K562 (cell line): Measurements from ENCODE around the gene SOCS3. TPM values are rescaled to one million over a fixed set of nuclear protein-coding genes. Genes with fewer than 3 reads are reported as not detected.

Source experiments
- ATAC-seq: fragments of 200-7000 bp; cut with Tn5 transposase; 3 replicates; pipeline ENCODE4 v1.9.1; 2020; ENCODE audit warnings: moderate library complexity
- BruUV-seq: library from RNA; stranded (reverse); fragments of 400-500 nt; replicated peaks from 2 replicates; lab custom pipeline; 2021; lab: Mats Ljungman, UMichigan
- CTCF ChIA-PET: fragments of 300-600 bp; formaldehyde crosslinking; extraction: SDS; loops from one replicate; lab custom pipeline; 2021; ENCODE audit warnings: low intra/inter-chr PET ratio; lab: Yijun Ruan, JAX
- POLR2A ChIA-PET: fragments of 300-600, 350-650 bp; sonication (Branson Sonifier 250); formaldehyde crosslinking; extraction: SDS; loops from one replicate; lab custom pipeline; 2021; ENCODE audit warnings: antibody characterized with exemption, inconsistent platforms; lab: Yijun Ruan, JAX
- DNase-seq, 4 experiments: peaks; one replicate each; pipeline versions ENCODE4 v3.0.0 to v3.0.0-alpha.2; 2011 to 2018; ENCODE audit warnings: low spot score in 3 of 4, mixed read lengths in 3 of 4; ENCODE audit errors: extremely low read depth in 1 of 4
- FAIRE-seq: peaks from 2 replicates; lab custom pipeline; 2011; peaks lifted over from hg19 to GRCh38; lab: Jason Lieb, UNC
- H2AFZ ChIP-seq: 2 replicates; pipeline ENCODE4 v1.6.0; 2011; ENCODE audit warnings: low read depth, low read length, control low read depth, inconsistent platforms
- H3K27ac ChIP-seq: fragments of 200-600 bp; 3 replicates; pipeline ENCODE4 v1.8.0; 2011; ENCODE audit warnings: low read depth, mild to moderate bottlenecking, control low read depth, inconsistent platforms, low read length, moderate library complexity, mixed read lengths; ENCODE audit errors: extremely low read depth
- H3K27me3 ChIP-seq, 2 experiments: fragments of 300-600 bp in 1 of 2; 2 replicates in 1 of 2; 3 replicates in 1 of 2; pipeline versions ENCODE4 v1.6.0 to v1.8.0; 2011; ENCODE audit warnings: inconsistent platforms in 2 of 2, low read length in 2 of 2, mild to moderate bottlenecking in 1 of 2, mixed read lengths in 1 of 2, moderate library complexity in 1 of 2; ENCODE audit not compliant: control insufficient read depth in 2 of 2, insufficient read depth in 2 of 2
- H3K36me3 ChIP-seq: fragments of 300-600 bp; 3 replicates; pipeline ENCODE4 v1.8.0; 2011; ENCODE audit warnings: mild to moderate bottlenecking, low read length, inconsistent platforms; ENCODE audit not compliant: control insufficient read depth, insufficient read depth
- H3K4me1 ChIP-seq, 2 experiments: fragments of 200-600 bp in 1 of 2; replicated peaks in 1 of 2; 2 replicates in 1 of 2; 3 replicates in 1 of 2; pipeline versions ENCODE4 v1.5.1 to v1.8.0; 2011; ENCODE audit warnings: inconsistent platforms in 2 of 2, low read length in 2 of 2, mild to moderate bottlenecking in 1 of 2, mixed read lengths in 1 of 2, moderate library complexity in 1 of 2; ENCODE audit not compliant: control insufficient read depth in 2 of 2, insufficient read depth in 2 of 2
- H3K4me2 ChIP-seq: 2 replicates; pipeline ENCODE4 v1.6.1; 2011; ENCODE audit warnings: low read length, control low read depth, inconsistent platforms, mixed read lengths; ENCODE audit not compliant: insufficient read depth
- H3K4me3 ChIP-seq: fragments of 200-600 bp; sonication (generic), shearing (Covaris generic); 2 replicates; pipeline ENCODE4 v1.5.1; 2016; ENCODE audit warnings: control low read depth, inconsistent platforms
- H3K79me2 ChIP-seq: fragments of 200-600 bp; 3 replicates; pipeline ENCODE4 v1.8.0; 2011; ENCODE audit warnings: low read length, inconsistent platforms; ENCODE audit not compliant: control insufficient read depth, insufficient read depth
- H3K9ac ChIP-seq, 2 experiments: 2 replicates each; pipeline versions ENCODE4 v1.6.0 to v1.6.1; 2011; ENCODE audit warnings: low read depth in 2 of 2, low read length in 2 of 2, control low read depth in 1 of 2, inconsistent platforms in 1 of 2, mild to moderate bottlenecking in 1 of 2, mixed read lengths in 1 of 2; ENCODE audit not compliant: insufficient read depth in 1 of 2
- H3K9me1 ChIP-seq: one replicate; pipeline ENCODE4 v1.6.0; 2011; ENCODE audit warnings: inconsistent platforms, mild to moderate bottlenecking, low read length, moderate library complexity; ENCODE audit not compliant: control insufficient read depth, insufficient read depth
- H3K9me3 ChIP-seq: replicated peaks from 2 replicates; pipeline ENCODE4 v1.5.1; 2011; ENCODE audit warnings: low read depth, low read length, inconsistent platforms; ENCODE audit not compliant: control insufficient read depth, insufficient read depth
- H4K20me1 ChIP-seq: replicated peaks from 2 replicates; pipeline ENCODE4 v1.6.1; 2011; ENCODE audit warnings: low read length, inconsistent platforms, mixed read lengths; ENCODE audit not compliant: control insufficient read depth, insufficient read depth
- BDP1 ChIP-seq: IDR thresholded peaks from 3 replicates; pipeline ENCODE4 v1.6.1; 2011; ENCODE audit not compliant: insufficient read length, insufficient read depth
- CBFA2T3 ChIP-seq: fragments of 450-650 bp; IDR thresholded peaks from 2 replicates; pipeline ENCODE4 v1.6.1; 2017
- DMBX1 ChIP-seq: fragments of 250-450 bp; sonication (Bioruptor Pico); IDR thresholded peaks from 2 replicates; pipeline ENCODE4 v1.8.0; 2022; ENCODE audit warnings: inconsistent platforms, mild to moderate bottlenecking, moderate library complexity, borderline replicate concordance
- ETS2 ChIP-seq: IDR thresholded peaks from 2 replicates; pipeline ENCODE4 v1.6.1; 2016; ENCODE audit warnings: borderline replicate concordance, missing genetic modification characterization, mild to moderate bottlenecking, moderate library complexity, missing compliant biosample characterization; ENCODE audit not compliant: poor library complexity, severe bottlenecking
- KLF1 ChIP-seq: fragments of 450-650 bp; IDR thresholded peaks from 2 replicates; pipeline ENCODE4 v1.6.1; 2016; ENCODE audit warnings: missing genetic modification characterization, missing compliant biosample characterization
- NFE2 ChIP-seq: IDR thresholded peaks from 2 replicates; pipeline ENCODE4 v1.6.1; 2014; ENCODE audit warnings: antibody characterized with exemption, low read depth
- NFRKB ChIP-seq: fragments of 450-650 bp; IDR thresholded peaks from 2 replicates; pipeline ENCODE4 v1.6.1; 2016; ENCODE audit warnings: low read depth
- NR2C1 ChIP-seq, 2 experiments: fragments of 450-650 bp; IDR thresholded peaks; 2 replicates each; pipeline ENCODE4 v1.6.1; 2017; ENCODE audit warnings: mild to moderate bottlenecking in 2 of 2, antibody characterized with exemption in 1 of 2, inconsistent platforms in 1 of 2, missing compliant biosample characterization in 1 of 2, missing genetic modification characterization in 1 of 2
- NR2F6 ChIP-seq: fragments of 450-650 bp; formaldehyde crosslinking; IDR thresholded peaks from 2 replicates; pipeline ENCODE4 v1.4.0; 2020; ENCODE audit warnings: mild to moderate bottlenecking
- NRF1 ChIP-seq, 2 experiments: fragments of 450-650 bp; IDR thresholded peaks in 1 of 2; conservative IDR thresholded peaks in 1 of 2; 2 replicates each; pipeline ENCODE4 v1.6.1; 2014; ENCODE audit warnings: mild to moderate bottlenecking in 2 of 2
- SOX6 ChIP-seq: fragments of 450-650 bp; IDR thresholded peaks from 2 replicates; pipeline ENCODE4 v1.6.1; 2014; ENCODE audit warnings: mild to moderate bottlenecking
- TAF1 ChIP-seq: IDR thresholded peaks from 2 replicates; pipeline ENCODE4 v1.6.1; 2011; ENCODE audit warnings: mild to moderate bottlenecking, low read length, moderate library complexity; ENCODE audit not compliant: insufficient read depth, control insufficient read depth, severe bottlenecking; ENCODE audit errors: extremely low read depth
- THRAP3 ChIP-seq: fragments of 450-650 bp; IDR thresholded peaks from 2 replicates; pipeline ENCODE4 v1.6.1; 2016; ENCODE audit warnings: mild to moderate bottlenecking, inconsistent platforms, borderline replicate concordance
- ZC3H8 ChIP-seq: fragments of 450-650 bp; IDR thresholded peaks from 2 replicates; pipeline ENCODE4 v1.6.1; 2017
- ZNF311 ChIP-seq: fragments of 250-450 bp; sonication (Bioruptor Pico); IDR thresholded peaks from 2 replicates; pipeline ENCODE4 v1.4.0; 2020; ENCODE audit warnings: mild to moderate bottlenecking, moderate library complexity
- ZNF408 ChIP-seq: fragments of 250-450 bp; sonication (Bioruptor Pico); IDR thresholded peaks from 2 replicates; pipeline ENCODE4 v1.4.0; 2020; ENCODE audit warnings: low read depth, mild to moderate bottlenecking, moderate library complexity
- ZNF778 ChIP-seq: fragments of 450-650 bp; formaldehyde crosslinking; IDR thresholded peaks from 2 replicates; pipeline ENCODE4 v1.4.0; 2020; ENCODE audit warnings: mild to moderate bottlenecking, moderate library complexity
- whole genome bisulfite sequencing: fragments of 100-300 bp; shearing (Covaris generic); methylation state at CpG from one replicate; pipeline ENCODE4 v1.1.6; 2016; ENCODE audit warnings: low coverage, mixed read lengths; ENCODE audit not compliant: insufficient coverage; ENCODE audit errors: missing lambda C conversion rate; 5-methylcytosine and 5-hydroxymethylcytosine counted together
- in situ Hi-C: fragments of 300-500 bp; cut with MboI; formaldehyde crosslinking; loops from 4 replicates; pipeline ENCODE4 v1.15.0; 2018; ENCODE audit warnings: inconsistent platforms, mixed read lengths
- intact Hi-C: fragments of 100-400 bp; cut with micrococcal nuclease; formaldehyde crosslinking; loops from 2 replicates; pipeline ENCODE4 v1.14.2; 2022
- polyA plus RNA-seq, 8 experiments: library from polyadenylated mRNA; depleted of rRNA in 4 of 8; stranded (reverse) in 5 of 8; unstranded in 3 of 8; fragments of >200 nt; fragmentation: Nextera tagmentation in 2 of 8; fragmentation: Illumina TruSeq in 1 of 8; extraction: Ambion mirVana in 2 of 8; extraction: Trizol in 1 of 8; gene quantifications; 2 replicates each; pipeline versions ENCODE4 v1.2.1 to v1.2.3, GENCODE V29; 2011 to 2014; ENCODE audit warnings: inconsistent platforms in 1 of 8, missing spikeins in 1 of 8
- total RNA-seq, 7 experiments: library from RNA; depleted of rRNA in 6 of 7; stranded (reverse); fragments of >200 nt in 6 of 7; fragmentation: Illumina TruSeq in 2 of 7; extraction: Trizol in 2 of 7; gene quantifications; 2 replicates each; pipeline versions ENCODE4 v1.2.1 to v1.2.3, GENCODE V29; 2011 to 2021; ENCODE audit warnings: low replicate concordance in 1 of 7
- TF ChIP-seq, protein P1 (sequence below): fragments of 450-650 bp; IDR thresholded peaks from one replicate; pipeline ENCODE4 v1.6.1; 2018; ENCODE audit warnings: mild to moderate bottlenecking, moderate library complexity; ENCODE audit not compliant: partially characterized antibody
- TF ChIP-seq, protein P2 (sequence below): fragments of 250-450 bp; sonication (Bioruptor Pico); IDR thresholded peaks from 2 replicates; pipeline ENCODE4 v1.8.0; 2021; ENCODE audit warnings: borderline replicate concordance, mild to moderate bottlenecking, moderate library complexity; ENCODE audit not compliant: poor library complexity, severe bottlenecking

Gene SOCS3
- total and polyA plus RNA-seq, 9 of the 15 experiments (the other 6 are each of a cell fraction or from before 2014, with no cell fraction given): 0.56 to 38.9 (median 13.7) TPM

DNA sequence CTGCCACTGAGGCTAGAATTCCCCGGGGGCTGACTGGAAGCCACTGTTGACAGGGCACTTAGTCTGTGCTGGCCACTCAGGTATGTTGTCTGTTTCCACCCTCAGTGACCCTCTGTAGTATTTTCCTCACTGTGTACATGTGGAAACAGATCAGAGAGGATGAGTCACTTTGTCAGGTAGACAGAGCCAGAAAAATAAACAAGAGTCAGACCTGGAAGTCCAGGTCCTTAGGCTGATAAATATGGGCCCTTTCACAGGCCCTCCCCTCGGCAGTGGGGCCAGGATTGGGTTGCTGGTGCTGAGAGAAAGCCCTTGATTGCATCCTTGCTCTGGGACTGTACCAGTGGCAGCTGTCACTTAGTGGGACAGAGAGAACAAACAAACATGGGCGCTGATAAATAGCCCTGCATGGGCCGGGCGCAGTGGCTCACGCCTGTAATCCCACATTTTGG lies 39.8 kb upstream of the SOCS3 start (continued):
- no peak for TF ChIP-seq TAF1
- no peak for TF ChIP-seq ETS2 (tag)
- TF ChIP-seq SOX6: no peak
- TF ChIP-seq ZNF778 (CRISPR knock-in tag): no peak
- TF ChIP-seq, protein P1, sequence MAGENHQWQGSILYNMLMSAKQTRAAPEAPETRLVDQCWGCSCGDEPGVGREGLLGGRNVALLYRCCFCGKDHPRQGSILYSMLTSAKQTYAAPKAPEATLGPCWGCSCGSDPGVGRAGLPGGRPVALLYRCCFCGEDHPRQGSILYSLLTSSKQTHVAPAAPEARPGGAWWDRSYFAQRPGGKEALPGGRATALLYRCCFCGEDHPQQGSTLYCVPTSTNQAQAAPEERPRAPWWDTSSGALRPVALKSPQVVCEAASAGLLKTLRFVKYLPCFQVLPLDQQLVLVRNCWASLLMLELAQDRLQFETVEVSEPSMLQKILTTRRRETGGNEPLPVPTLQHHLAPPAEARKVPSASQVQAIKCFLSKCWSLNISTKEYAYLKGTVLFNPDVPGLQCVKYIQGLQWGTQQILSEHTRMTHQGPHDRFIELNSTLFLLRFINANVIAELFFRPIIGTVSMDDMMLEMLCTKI: no peak

DNA sequence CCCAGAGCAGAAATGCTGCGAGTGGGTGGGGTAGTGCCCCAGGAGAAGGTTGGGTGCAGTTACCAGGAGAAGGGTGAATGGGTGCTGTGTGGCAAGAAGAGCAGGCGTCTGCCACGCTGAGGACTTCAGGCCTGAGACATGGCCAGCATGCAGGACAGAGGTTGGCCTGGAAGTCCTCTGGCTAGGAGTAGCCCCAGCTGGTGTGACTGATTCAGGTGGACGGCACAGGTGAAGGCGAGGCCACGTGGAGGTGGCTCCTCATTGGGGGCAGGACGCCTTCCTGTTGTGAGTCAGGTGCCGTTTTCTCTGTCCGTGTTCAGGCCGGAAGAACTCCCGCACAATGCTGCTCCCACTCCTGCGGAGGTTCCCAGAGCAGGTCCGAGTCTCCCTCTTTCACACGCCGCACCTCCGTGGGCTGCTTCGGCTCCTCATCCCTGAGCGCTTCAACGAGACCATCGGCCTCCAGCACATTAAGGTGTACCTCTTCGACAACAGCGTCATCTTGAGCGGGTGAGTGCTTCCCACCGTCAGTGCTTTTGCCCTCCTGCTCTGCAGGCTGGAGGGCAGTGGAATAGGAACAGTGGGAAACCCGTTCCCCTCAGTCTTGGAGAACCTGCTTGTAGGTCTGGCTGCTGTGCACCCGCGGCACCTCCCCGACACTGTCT lies 39.3 kb upstream of the SOCS3 start:
- CTCF ChIA-PET: no interaction called here
- no peak overlapping the region for H3K4me2 ChIP-seq
- intact Hi-C loops (no loop called here), in situ Hi-C loops (no loop called here)
- no peak overlapping the region for H3K27ac ChIP-seq
- H3K27me3 ChIP-seq: no peaks in the 10 kb centered on the region
- 0 out of 4 replicates have a peak overlapping the region, but pooled peaks of 1 of the 2 experiments have one; percentile 9 for H3K9ac ChIP-seq
- FAIRE-seq (no peak), DNase-seq (no peak), ATAC-seq (no peak)
- peaks cover 0 to 4% of the 10 kb centered on the region in 2 experiments; a peak in 1 of 5 replicates for H3K4me1 ChIP-seq
- 93% methylated on average over 25 of the region's 28 CpGs for WGBS
- POLR2A ChIA-PET: interaction anchor here (0.6 kb wide), 1 partner anchor 1695 kb away, joined by 3 read pairs; no protein-coding TSS in a partner anchor
- BruUV-seq: no TSS peak
- peaks cover 4% of the 10 kb centered on the region; the same call in 1 of the 3 replicates for H3K79me2 ChIP-seq
- H2AFZ ChIP-seq: no peak overlapping the region
- no peak overlapping the region for H3K4me3 ChIP-seq
- H3K9me3 ChIP-seq: no peaks in the 10 kb centered on the region
- no peaks in the 10 kb centered on the region for H4K20me1 ChIP-seq
- TF ChIP-seq ZNF408: no peak
- no peak for TF ChIP-seq DMBX1
- TF ChIP-seq, protein P2, sequence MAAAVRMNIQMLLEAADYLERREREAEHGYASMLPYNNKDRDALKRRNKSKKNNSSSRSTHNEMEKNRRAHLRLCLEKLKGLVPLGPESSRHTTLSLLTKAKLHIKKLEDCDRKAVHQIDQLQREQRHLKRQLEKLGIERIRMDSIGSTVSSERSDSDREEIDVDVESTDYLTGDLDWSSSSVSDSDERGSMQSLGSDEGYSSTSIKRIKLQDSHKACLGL (CRISPR knock-in tag): no peak
- TF ChIP-seq ZNF311 (CRISPR knock-in tag): no peak
- no peak for TF ChIP-seq ZC3H8
- no peak for TF ChIP-seq BDP1
- TF ChIP-seq NFRKB: no peak
- no peak for TF ChIP-seq NR2C1 (IDR thresholded peaks at IDR 0.05)
- no peak for TF ChIP-seq NR2C1 (tag; IDR thresholded peaks at IDR 0.05)
- TF ChIP-seq NR2F6 (CRISPR knock-in tag): no peak
- no peak for TF ChIP-seq CBFA2T3
- no peak for TF ChIP-seq NFE2
- TF ChIP-seq THRAP3: no peak
- no peak for TF ChIP-seq KLF1 (tag)
- TF ChIP-seq NRF1 (conservative IDR thresholded peaks at IDR 0.05 in 1 of 2, IDR thresholded peaks at IDR 0.05 in 1 of 2): no peak
- H3K36me3 ChIP-seq: peaks cover 92% of the 10 kb centered on the region; the same call in 2 of the 3 replicates
- H3K9me1 ChIP-seq: no peaks in the 10 kb centered on the region
